Stimulated activated CD4-positive, alpha-beta T cell treated with anti-CD3 and anti-CD28 coated beads, Interleukin-1b, Interleukin-23, amount 100 ng/mL, for 24 hours (primary cell): ENCODE measurements around the gene PUS1.
"Not testable (repeated sequence)": the region's sequence is repeated elsewhere in the genome, so short reads cannot be mapped to it uniquely, and the experiment has no call there.

Experiments
- DNase-seq, 4 experiments: peaks; one replicate each; pipeline ENCODE4 v3.0.0-alpha.2; 2020; ENCODE audit warnings: low read depth in 4 of 4, low spot score in 1 of 4

PUS1 gene

GRCh38 chr12:131934535-131934934, 5.5 kb downstream of the PUS1 start:
- no peak for DNase-seq

DNA sequence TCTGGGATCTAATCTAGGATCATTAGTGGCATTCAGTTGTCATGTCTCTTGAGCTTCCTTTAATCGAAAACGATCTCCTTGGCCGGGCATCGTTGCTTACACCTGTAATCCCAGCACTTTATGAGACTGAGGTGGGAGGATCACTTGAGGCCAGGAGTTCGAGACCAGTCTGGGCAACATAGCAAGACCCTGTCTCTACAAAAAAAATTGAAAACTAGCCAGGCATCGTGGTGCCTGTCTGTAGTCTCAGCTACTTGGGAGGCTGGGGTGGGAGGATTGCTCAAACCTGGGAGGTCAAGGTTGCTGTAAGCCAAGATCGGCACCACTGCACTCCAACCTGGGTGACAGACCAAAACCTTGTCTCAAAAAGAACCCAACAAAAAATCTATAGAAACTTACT, 9.0 kb downstream of the PUS1 start:
- no peak for DNase-seq

DNA sequence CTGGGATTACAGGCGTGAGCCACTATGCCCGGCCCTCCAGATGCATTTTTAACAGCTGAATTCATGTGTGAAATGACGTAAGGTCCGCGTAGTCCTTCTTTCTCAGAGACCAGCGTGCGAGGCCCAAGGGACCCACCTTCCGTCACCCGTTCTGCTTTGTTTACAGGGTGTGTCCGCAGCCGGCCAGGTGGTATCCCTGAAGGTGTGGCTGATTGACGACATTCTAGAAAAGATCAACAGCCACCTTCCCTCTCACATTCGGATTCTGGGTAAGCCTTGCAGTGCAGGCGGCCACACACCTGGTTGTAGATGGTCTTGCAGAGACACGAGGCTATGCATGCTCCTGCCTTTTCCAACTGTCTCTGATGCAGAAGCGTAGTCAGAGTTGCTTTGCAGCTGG, 9.9 kb downstream of the PUS1 start:
- no peak for DNase-seq

GRCh38 chr12:131940141-131940547, 11.1 kb downstream of the PUS1 start:
- no peak for DNase-seq

- DNase-seq: no peak
Observed at GRCh38 chr12:131941116-131941986, 12.3 kb downstream of the PUS1 start.

GRCh38 chr12:131941987-131942341, 12.9 kb downstream of the PUS1 start:
- DNase-seq: no peak

- no peak for DNase-seq
Observed at GRCh38 chr12:131942671-131943070, 13.6 kb downstream of the PUS1 start.

- no peak for DNase-seq
Observed at GRCh38 chr12:131943389-131943788, 14.3 kb downstream of the PUS1 start.

DNA sequence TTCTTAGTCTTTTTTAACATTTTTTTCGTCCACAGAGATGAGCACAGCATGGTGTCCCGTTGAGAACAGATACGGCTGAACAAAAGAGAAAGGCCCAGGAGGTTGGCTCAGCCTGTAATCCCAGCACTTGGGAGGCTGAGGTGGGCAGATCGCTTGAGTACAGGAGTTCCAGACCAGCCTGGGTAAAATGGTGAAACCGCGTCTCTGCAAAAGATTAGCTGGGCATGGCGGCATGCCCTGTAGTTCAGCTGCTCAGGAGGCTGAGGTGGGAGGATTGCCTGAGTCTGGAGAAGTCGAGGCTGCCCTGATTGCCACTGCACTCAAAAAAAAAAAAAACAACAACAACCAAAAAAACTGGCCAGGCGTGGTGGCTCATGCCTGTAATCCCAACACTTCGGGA, 14.8 kb downstream of the PUS1 start:
- DNase-seq: no peak

DNA sequence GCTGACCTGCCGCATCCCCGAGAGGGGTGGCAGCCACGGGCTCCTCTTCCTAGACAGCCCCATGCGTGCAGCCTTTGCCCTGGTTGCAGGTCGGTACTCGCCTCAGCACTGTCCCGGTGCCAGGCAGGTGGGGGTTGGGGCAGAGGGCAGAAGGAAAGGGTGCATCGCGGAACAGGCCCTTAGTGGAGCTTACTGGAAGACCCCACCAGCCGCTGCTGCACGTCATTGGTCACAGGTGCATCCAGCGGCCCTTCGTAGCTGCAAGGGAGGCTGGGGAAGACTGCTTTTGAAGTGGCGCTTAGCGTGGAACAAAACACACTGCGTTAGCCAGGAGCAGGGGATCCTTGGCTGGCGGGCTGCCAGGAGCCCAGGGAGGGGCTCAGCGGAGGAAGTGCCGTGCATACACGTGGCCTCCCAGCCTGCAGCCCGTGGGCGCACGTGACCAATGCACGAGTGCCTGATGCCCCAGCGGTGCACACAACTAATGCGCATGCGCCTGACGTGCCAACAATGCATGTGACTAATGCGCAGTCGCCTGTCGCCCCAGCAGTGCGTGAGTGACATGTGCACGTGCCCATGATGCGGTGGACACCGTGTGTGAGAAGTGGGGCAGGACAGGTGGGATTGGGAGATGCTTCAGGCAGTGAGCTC, 15.7 kb downstream of the PUS1 start:
- DNase-seq: no peak

- DNase-seq: no peak
Observed at GRCh38 chr12:131946757-131947156, 17.7 kb downstream of the PUS1 start.

DNA sequence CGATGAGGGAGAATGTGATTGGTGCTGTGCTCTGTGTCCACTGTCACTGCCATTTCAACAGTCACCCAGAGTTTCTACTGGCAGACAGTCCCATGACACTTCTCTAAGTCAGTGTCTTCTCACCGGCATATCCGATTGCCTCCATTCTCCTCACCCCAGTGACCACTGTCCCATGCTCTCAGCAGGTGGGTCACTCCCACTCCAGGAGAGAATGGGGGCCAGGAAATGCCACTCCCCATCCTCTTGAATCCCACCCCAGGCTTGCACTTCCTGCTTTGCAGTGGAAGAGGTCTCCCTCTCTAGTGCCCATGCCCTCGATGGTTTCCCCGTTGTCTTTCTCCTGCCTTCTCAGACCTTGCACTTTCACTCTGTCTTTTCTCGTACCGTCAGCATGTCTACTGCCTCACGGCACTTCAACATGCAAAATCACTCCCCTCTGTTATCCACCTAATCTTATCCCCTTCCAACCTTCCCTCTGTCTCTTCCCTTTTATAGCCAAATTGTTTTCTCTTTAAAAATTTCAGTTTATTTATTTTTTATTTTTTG, 18.5 kb downstream of the PUS1 start:
- DNase-seq: no peak

DNA sequence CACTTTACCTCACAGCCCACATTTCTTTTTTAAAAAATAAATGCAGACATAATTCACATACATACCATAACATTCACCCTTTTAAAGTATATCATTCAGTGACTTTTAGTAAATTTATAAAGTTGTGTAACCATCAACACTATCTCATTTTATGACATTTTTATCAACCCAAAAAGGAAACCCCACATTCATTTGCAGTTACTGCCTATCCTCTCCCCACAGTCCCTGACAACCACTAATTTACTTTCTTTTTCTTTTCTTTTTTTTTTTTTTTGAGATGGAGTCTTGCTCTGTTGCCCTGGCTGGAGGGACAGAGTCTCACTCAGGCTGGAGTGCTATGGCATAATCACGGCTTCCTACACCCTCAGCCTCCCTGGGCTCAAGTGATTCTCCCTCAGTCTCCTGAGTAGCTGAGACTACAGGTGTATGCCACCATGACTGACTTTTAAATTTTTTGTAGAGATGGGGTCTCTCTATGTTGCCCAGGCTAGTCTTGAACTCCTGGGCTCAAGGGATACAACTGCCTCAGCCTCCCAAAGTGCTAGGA, 19.2 kb downstream of the PUS1 start:
- no peak for DNase-seq

GRCh38 chr12:131948713-131949430, 19.8 kb downstream of the PUS1 start:
- not testable (repeated sequence) for DNase-seq

DNA sequence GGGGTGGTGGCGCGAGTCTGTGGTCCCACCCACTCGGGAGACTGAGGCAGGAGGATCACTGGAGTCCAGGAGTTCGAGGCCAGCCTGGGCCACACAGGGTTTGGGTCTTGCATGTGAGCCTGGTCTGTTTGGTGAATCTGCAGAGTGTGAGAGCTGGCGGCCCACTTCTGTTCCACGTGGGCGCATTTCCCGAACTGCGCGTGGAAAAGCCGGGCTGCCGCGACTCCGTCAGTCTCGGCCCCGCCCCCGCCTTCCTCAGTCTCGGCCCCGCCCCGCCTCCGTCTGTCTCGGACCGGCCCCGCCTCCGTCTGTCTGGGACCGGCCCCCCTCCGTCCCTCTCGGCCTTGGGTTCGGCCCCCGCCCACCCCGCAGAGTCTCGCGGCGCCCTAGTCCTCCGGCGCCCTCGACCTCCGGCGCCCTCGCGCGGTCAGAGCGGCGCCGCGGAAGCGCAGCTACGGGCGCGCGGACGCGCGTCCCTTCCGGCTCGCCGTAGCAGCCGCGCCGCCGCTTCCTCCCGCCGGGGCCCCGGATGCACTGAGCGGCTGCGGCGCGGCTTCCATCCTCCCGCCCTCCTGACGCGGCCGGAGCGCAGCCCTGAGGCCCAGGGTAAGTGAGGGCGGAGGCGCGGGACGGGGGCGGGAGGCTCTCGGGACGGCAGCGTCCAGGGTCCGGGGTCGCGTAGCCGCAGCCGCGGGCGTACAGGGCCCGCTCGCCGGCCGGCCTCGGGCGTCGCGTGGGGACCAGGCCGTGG, 20.5 kb downstream of the PUS1 start, which contains the start of gene EP400:
Gene EP400, plus strand, starts transcription at position 512 of the 751 bp plus-strand sequence. CDS start 10,678 bp downstream, outside the sequence.
- peak; percentile 73 to 97 (median 89) for DNase-seq

GRCh38 chr12:131950182-131950913, 21.3 kb downstream of the PUS1 start:
- peak in 1 of 4 experiments; percentile 26 for DNase-seq

DNA sequence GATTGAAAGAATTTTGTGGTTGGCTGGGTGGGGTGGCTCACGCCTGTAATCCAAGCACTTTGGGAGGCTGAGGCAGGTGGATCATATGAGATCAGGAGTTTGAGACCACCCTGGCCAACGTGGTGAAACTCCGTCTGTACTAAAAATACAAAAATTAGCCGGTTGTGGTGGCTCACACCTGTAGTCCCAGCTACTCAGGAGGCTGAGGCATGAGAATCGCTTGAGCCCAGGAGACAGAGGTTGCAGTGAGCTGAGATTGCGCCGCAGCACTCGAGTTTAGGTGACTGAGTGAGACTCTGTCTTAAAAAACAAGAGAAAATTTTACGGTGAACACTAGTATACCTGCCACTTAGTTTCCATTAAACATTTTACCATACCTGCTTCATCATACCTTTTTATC, 24.7 kb downstream of the PUS1 start:
- DNase-seq: not testable (repeated sequence)

DNA sequence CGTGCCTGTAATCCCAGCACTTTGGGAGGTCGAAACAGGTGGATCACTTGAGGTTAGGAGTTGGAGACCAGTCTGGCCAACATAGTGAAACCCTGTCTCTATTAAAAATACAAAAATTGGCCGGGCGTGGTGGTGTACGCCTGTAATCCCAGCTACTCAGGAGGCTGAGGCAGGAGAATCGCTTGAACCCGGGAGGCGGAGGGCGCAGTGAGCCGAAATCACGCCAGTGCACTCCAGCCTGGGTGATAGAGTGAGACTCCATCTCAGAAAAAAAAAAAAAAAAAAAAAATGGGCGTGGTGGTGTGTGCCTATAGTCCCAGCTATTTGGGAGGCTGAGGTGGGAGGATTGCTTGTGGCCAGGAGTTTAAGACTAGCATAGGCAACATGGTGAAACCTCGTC, 25.4 kb downstream of the PUS1 start:
- not testable (repeated sequence) for DNase-seq

DNA sequence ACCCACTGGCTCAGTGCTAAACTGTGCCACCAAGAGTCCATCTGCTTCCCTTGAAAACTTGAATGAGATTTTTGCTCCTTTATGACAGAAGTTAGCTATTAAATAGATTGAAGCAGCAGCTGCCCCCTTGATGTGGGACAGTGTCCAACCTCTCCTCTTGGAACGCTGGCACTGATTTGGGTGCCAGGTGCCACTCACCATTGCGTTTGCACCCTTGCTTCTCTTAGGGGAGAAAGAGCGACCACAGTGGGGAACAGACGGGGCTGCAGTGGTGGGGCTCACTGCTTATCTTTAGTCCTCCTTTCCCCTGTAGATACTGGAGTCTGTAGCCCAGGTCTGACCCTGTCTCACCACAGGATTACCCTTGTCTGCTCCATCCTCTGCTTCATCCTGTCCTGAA, 30.0 kb downstream of the PUS1 start:
- DNase-seq: no peak
